ENCODE measurements around the gene AKAP12. TPM values are rescaled to one million over a fixed set of nuclear protein-coding genes. Genes with fewer than 3 reads are reported as not detected.

AKAP12 gene
- total RNA-seq, 1 experiment from 2014 or later, result 90.0 TPM

DNA sequence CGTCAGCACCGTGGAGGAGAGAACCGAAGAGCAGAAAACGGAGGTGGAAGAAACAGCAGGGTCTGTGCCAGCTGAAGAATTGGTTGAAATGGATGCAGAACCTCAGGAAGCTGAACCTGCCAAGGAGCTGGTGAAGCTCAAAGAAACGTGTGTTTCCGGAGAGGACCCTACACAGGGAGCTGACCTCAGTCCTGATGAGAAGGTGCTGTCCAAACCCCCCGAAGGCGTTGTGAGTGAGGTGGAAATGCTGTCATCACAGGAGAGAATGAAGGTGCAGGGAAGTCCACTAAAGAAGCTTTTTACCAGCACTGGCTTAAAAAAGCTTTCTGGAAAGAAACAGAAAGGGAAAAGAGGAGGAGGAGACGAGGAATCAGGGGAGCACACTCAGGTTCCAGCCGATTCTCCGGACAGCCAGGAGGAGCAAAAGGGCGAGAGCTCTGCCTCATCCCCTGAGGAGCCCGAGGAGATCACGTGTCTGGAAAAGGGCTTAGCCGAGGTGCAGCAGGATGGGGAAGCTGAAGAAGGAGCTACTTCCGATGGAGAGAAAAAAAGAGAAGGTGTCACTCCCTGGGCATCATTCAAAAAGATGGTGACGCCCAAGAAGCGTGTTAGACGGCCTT is 110.0 kb downstream of the AKAP12 start:
- TF ChIP-seq, protein P1, sequence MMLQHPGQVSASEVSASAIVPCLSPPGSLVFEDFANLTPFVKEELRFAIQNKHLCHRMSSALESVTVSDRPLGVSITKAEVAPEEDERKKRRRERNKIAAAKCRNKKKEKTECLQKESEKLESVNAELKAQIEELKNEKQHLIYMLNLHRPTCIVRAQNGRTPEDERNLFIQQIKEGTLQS (CRISPR knock-in tag; conservative IDR thresholded peaks at IDR 0.05), result no peak
- TF ChIP-seq JAZF1 (CRISPR knock-in tag; IDR thresholded peaks at IDR 0.05), result no peak
- no peak for TF ChIP-seq ZBTB21 (CRISPR knock-in tag; IDR thresholded peaks at IDR 0.05; ENCODE audit: borderline replicate concordance)
- TF ChIP-seq, protein P2, sequence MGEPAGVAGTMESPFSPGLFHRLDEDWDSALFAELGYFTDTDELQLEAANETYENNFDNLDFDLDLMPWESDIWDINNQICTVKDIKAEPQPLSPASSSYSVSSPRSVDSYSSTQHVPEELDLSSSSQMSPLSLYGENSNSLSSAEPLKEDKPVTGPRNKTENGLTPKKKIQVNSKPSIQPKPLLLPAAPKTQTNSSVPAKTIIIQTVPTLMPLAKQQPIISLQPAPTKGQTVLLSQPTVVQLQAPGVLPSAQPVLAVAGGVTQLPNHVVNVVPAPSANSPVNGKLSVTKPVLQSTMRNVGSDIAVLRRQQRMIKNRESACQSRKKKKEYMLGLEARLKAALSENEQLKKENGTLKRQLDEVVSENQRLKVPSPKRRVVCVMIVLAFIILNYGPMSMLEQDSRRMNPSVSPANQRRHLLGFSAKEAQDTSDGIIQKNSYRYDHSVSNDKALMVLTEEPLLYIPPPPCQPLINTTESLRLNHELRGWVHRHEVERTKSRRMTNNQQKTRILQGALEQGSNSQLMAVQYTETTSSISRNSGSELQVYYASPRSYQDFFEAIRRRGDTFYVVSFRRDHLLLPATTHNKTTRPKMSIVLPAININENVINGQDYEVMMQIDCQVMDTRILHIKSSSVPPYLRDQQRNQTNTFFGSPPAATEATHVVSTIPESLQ (CRISPR knock-in tag; IDR thresholded peaks at IDR 0.05), result no peak
- no peak for TF ChIP-seq USF1 (CRISPR knock-in tag; IDR thresholded peaks at IDR 0.05)
- TF ChIP-seq TEAD1 (CRISPR knock-in tag; IDR thresholded peaks at IDR 0.05), result no peak
- no peak for TF ChIP-seq NR1H2 (CRISPR knock-in tag; IDR thresholded peaks at IDR 0.05)
- TF ChIP-seq SOX15 (CRISPR knock-in tag; IDR thresholded peaks at IDR 0.05), result no peak
- no peak for TF ChIP-seq CTCF (IDR thresholded peaks at IDR 0.05)
- TF ChIP-seq ZNF416 (CRISPR knock-in tag; IDR thresholded peaks at IDR 0.05), result no peak
- TF ChIP-seq FOXK1 (CRISPR knock-in tag; IDR thresholded peaks at IDR 0.05), result no peak
- TF ChIP-seq, protein P3, sequence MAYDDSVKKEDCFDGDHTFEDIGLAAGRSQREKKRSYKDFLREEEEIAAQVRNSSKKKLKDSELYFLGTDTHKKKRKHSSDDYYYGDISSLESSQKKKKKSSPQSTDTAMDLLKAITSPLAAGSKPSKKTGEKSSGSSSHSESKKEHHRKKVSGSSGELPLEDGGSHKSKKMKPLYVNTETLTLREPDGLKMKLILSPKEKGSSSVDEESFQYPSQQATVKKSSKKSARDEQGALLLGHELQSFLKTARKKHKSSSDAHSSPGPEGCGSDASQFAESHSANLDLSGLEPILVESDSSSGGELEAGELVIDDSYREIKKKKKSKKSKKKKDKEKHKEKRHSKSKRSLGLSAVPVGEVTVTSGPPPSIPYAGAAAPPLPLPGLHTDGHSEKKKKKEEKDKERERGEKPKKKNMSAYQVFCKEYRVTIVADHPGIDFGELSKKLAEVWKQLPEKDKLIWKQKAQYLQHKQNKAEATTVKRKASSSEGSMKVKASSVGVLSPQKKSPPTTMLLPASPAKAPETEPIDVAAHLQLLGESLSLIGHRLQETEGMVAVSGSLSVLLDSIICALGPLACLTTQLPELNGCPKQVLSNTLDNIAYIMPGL (CRISPR knock-in tag; IDR thresholded peaks at IDR 0.05), result no peak
- no peak overlapping the region for H3K4me3 Mint-ChIP-seq
- DNase-seq (ENCODE audit: low spot score), result no peak
- H3K9me3 Mint-ChIP-seq, result no peaks in the 10 kb centered on the region
- CTCF ChIA-PET, result interaction anchor here (0.9 kb wide), 1 partner anchor 26 kb away, joined by 3 read pairs; no protein-coding TSS in a partner anchor
- peak overlapping the region; percentile 35; the same call in 1 of the 2 replicates for H3K27ac Mint-ChIP-seq
- no peak for ATAC-seq
- H3K36me3 Mint-ChIP-seq, result peaks cover 14% of the 10 kb centered on the region
- POLR2A ChIA-PET, result no interaction called here
- no peaks in the 10 kb centered on the region for H3K4me1 Mint-ChIP-seq
- H3K27me3 Mint-ChIP-seq (ENCODE audit: low read depth), result no peaks in the 10 kb centered on the region

GRCh38 chr6:151350442-151351145 is 110.8 kb downstream of the AKAP12 start:
- ChIA-PET POLR2A (no interaction called here), CTCF (interaction anchor here (0.9 kb wide), 1 partner anchor 27 kb away, joined by 3 read pairs; no protein-coding TSS in a partner anchor)
- H3K4me1 Mint-ChIP-seq, result no peaks in the 10 kb centered on the region
- peaks cover 14% of the 10 kb centered on the region for H3K36me3 Mint-ChIP-seq
- H3K27ac Mint-ChIP-seq, result no peak overlapping the region
- DNase-seq (ENCODE audit: low spot score) (no peak), ATAC-seq (no peak)
- TF ChIP-seq ZNF121 (CRISPR knock-in tag; IDR thresholded peaks at IDR 0.05) (no peak), JAZF1 (CRISPR knock-in tag; IDR thresholded peaks at IDR 0.05) (no peak), FOXP4 (CRISPR knock-in tag; IDR thresholded peaks at IDR 0.05) (no peak), MLX (CRISPR knock-in tag; IDR thresholded peaks at IDR 0.05) (no peak), NFYB (CRISPR knock-in tag; conservative IDR thresholded peaks at IDR 0.05; ENCODE audit: low read depth) (no peak), ZNF263 (CRISPR knock-in tag; IDR thresholded peaks at IDR 0.05; ENCODE audit: low read depth) (no peak)
- TF ChIP-seq, protein P4, sequence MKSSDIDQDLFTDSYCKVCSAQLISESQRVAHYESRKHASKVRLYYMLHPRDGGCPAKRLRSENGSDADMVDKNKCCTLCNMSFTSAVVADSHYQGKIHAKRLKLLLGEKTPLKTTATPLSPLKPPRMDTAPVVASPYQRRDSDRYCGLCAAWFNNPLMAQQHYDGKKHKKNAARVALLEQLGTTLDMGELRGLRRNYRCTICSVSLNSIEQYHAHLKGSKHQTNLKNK (CRISPR knock-in tag; IDR thresholded peaks at IDR 0.05), result no peak
- no peaks in the 10 kb centered on the region for H3K9me3 Mint-ChIP-seq
- no peaks in the 10 kb centered on the region for H3K27me3 Mint-ChIP-seq (ENCODE audit: low read depth)
- H3K4me3 Mint-ChIP-seq, result no peak overlapping the region

Measured in WTC11 (cell line).